ENCODE measurements around the gene LBH. TPM values are rescaled to one million over a fixed set of nuclear protein-coding genes. Genes with fewer than 3 reads are reported as not detected.

Gene LBH
- total RNA-seq, 2 experiments from 2014 or later, result 3.0 to 3.7 TPM

GRCh38 chr2:30300456-30301221 is 69.3 kb downstream of the LBH start:
- Histone ChIP-seq H3K27ac (ENCODE audit: low read depth, low read length, poor library complexity, severe bottlenecking) (no peak overlapping the region), H4K20me1 (ENCODE audit: insufficient read depth, low read length) (no peaks in the 10 kb centered on the region), H3K4me2 (ENCODE audit: low read length) (no peak overlapping the region), H3K4me1 (ENCODE audit: insufficient read depth, low read length, poor library complexity, severe bottlenecking) (peaks cover 7% of the 10 kb centered on the region), H3K4me3 (ENCODE audit: low read depth, low read length, poor library complexity, severe bottlenecking) (no peak overlapping the region), H2AFZ (ENCODE audit: low read length) (no peak overlapping the region), H3K9me3 (ENCODE audit: low read length) (no peaks in the 10 kb centered on the region), H3K36me3 (ENCODE audit: insufficient read depth, low read length) (no peaks in the 10 kb centered on the region), H3K9me2 (ENCODE audit: insufficient read depth, low read length) (no peaks in the 10 kb centered on the region), H3K79me2 (ENCODE audit: insufficient read depth, low read depth, low read length) (no peaks in the 10 kb centered on the region)
- BruUV-seq (replicated peaks), result no TSS peak
- POLR2A ChIA-PET, result interaction anchor here (0.5 to 2.9 kb wide), 7 partner anchors 10 to 82 kb away, joined by 3 to 12 read pairs (median 4); no protein-coding TSS in a partner anchor
- CTCF ChIA-PET (ENCODE audit: unreplicated experiment), result interaction anchor here (1.1 kb wide), 1 partner anchor 10 kb away, joined by 3 read pairs; no protein-coding TSS in a partner anchor
- intact Hi-C loops (cut with micrococcal nuclease; ENCODE audit: unreplicated experiment), result no loop called here
- TF ChIP-seq EZH2phosphoT487 (IDR thresholded peaks at IDR 0.05; ENCODE audit: borderline replicate concordance, low read depth, low read length) (no peak), CTCF (conservative IDR thresholded peaks at IDR 0.05; ENCODE audit: low read length) (no peak)
- DNase-seq (ENCODE audit: low spot score), result no peak

DNA sequence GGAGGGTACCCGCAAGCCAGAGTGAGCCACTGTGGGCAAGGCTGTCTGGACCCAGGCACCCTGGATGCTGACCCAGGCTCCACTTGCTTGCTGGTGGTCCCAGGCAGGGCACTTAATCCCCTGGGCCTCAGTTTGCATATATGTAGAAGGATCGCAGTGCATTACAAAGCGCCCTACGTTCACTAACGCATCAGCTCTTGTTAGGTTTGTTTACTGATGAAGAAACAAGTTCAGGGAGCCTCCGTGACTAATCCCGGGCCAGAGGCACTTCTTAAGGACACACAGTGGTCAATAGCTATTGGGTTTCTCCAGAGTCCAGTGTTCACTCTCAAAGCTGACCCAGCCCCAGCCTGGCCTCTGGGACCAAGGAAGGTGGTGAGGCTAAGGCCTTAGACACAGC is 70.2 kb downstream of the LBH start:
- Histone ChIP-seq H3K79me2 (ENCODE audit: insufficient read depth, low read depth, low read length) (no peaks in the 10 kb centered on the region), H3K9me3 (ENCODE audit: low read length) (no peaks in the 10 kb centered on the region), H3K9me2 (ENCODE audit: insufficient read depth, low read length) (no peaks in the 10 kb centered on the region), H3K4me1 (ENCODE audit: insufficient read depth, low read length, poor library complexity, severe bottlenecking) (peaks cover 7% of the 10 kb centered on the region), H3K4me2 (ENCODE audit: low read length) (no peak overlapping the region), H3K36me3 (ENCODE audit: insufficient read depth, low read length) (no peaks in the 10 kb centered on the region), H4K20me1 (ENCODE audit: insufficient read depth, low read length) (no peaks in the 10 kb centered on the region), H3K27ac (ENCODE audit: low read depth, low read length, poor library complexity, severe bottlenecking) (no peak overlapping the region), H2AFZ (ENCODE audit: low read length) (no peak overlapping the region), H3K4me3 (ENCODE audit: low read depth, low read length, poor library complexity, severe bottlenecking) (no peak overlapping the region)
- POLR2A ChIA-PET, result interaction anchor here (0.6 to 2.9 kb wide), 8 partner anchors 9 to 191 kb away, joined by 3 to 12 read pairs (median 4); no protein-coding TSS in a partner anchor
- TF ChIP-seq CTCF (conservative IDR thresholded peaks at IDR 0.05; ENCODE audit: low read length) (no peak), EZH2phosphoT487 (IDR thresholded peaks at IDR 0.05; ENCODE audit: borderline replicate concordance, low read depth, low read length) (no peak)
- CTCF ChIA-PET (ENCODE audit: unreplicated experiment), result no interaction called here
- no TSS peak for BruUV-seq (replicated peaks)
- no peak for DNase-seq (ENCODE audit: low spot score)
- intact Hi-C loops (cut with micrococcal nuclease; ENCODE audit: unreplicated experiment), result no loop called here

GRCh38 chr2:30302566-30302965 is 71.2 kb downstream of the LBH start:
- ChIA-PET POLR2A (interaction anchor here (1.0 to 2.9 kb wide), 3 partner anchors 9 to 15 kb away, joined by 3 to 12 read pairs (median 5); no protein-coding TSS in a partner anchor), CTCF (ENCODE audit: unreplicated experiment) (no interaction called here)
- Histone ChIP-seq H4K20me1 (ENCODE audit: insufficient read depth, low read length) (no peaks in the 10 kb centered on the region), H3K79me2 (ENCODE audit: insufficient read depth, low read depth, low read length) (no peaks in the 10 kb centered on the region), H3K9me2 (ENCODE audit: insufficient read depth, low read length) (no peaks in the 10 kb centered on the region), H2AFZ (ENCODE audit: low read length) (no peak overlapping the region), H3K36me3 (ENCODE audit: insufficient read depth, low read length) (no peaks in the 10 kb centered on the region), H3K4me3 (ENCODE audit: low read depth, low read length, poor library complexity, severe bottlenecking) (no peak overlapping the region), H3K4me2 (ENCODE audit: low read length) (no peak overlapping the region), H3K4me1 (ENCODE audit: insufficient read depth, low read length, poor library complexity, severe bottlenecking) (peaks cover 7% of the 10 kb centered on the region), H3K27ac (ENCODE audit: low read depth, low read length, poor library complexity, severe bottlenecking) (no peak overlapping the region), H3K9me3 (ENCODE audit: low read length) (no peaks in the 10 kb centered on the region)
- no TSS peak for BruUV-seq (replicated peaks)
- intact Hi-C loops (cut with micrococcal nuclease; ENCODE audit: unreplicated experiment), result no loop called here
- DNase-seq (ENCODE audit: low spot score), result no peak
- TF ChIP-seq EZH2phosphoT487 (IDR thresholded peaks at IDR 0.05; ENCODE audit: borderline replicate concordance, low read depth, low read length) (no peak), CTCF (conservative IDR thresholded peaks at IDR 0.05; ENCODE audit: low read length) (no peak)

Data from OCI-LY7 (cell line).